Stimulated activated CD4-positive, alpha-beta T cell treated with anti-CD3 and anti-CD28 coated beads, Interleukin-4, amount 100 ng/mL, for 24 hours (primary cell): ENCODE data around the gene NDUFB11.
"Not testable (repeated sequence)": the region's sequence is repeated elsewhere in the genome, so short reads cannot be mapped to it uniquely, and the experiment has no call there.

Source experiments
- DNase-seq: peaks from one replicate; pipeline ENCODE4 v3.0.0-alpha.2; 2020

Gene NDUFB11

GRCh38 chrX:47145395-47146120 is 1.1 kb upstream of the NDUFB11 start:
- DNase-seq, result no peak

GRCh38 chrX:47143894-47144625 is 442 bp downstream of the NDUFB11 start:
- DNase-seq, result no peak

- DNase-seq, result no peak
Measured at GRCh38 chrX:47138171-47138570, 6.3 kb downstream of the NDUFB11 start.

- not testable (repeated sequence) for DNase-seq
Measured at GRCh38 chrX:47135650-47136049, 8.9 kb downstream of the NDUFB11 start.

- DNase-seq, result no peak
Measured at GRCh38 chrX:47133493-47133892, 11.0 kb downstream of the NDUFB11 start.

GRCh38 chrX:47129899-47130358 is 14.6 kb downstream of the NDUFB11 start:
- DNase-seq, result no peak

- peak; percentile 90 for DNase-seq
Measured at GRCh38 chrX:47129157-47129898, 15.2 kb downstream of the NDUFB11 start.

GRCh38 chrX:47124466-47124865 is 20.0 kb downstream of the NDUFB11 start:
- DNase-seq, result not testable (repeated sequence)

- not testable (repeated sequence) for DNase-seq
Measured at GRCh38 chrX:47116551-47117110, 27.9 kb downstream of the NDUFB11 start.

- DNase-seq, result no peak
Measured at GRCh38 chrX:47112316-47112954, 32.1 kb downstream of the NDUFB11 start.

- not testable (repeated sequence) for DNase-seq
Measured at GRCh38 chrX:47110936-47111615, 33.4 kb downstream of the NDUFB11 start.

- no peak for DNase-seq
Measured at GRCh38 chrX:47101206-47101605, 43.3 kb downstream of the NDUFB11 start.

GRCh38 chrX:47098338-47099094 is 46.0 kb downstream of the NDUFB11 start:
- DNase-seq, result no peak

GRCh38 chrX:47097018-47097417 is 47.5 kb downstream of the NDUFB11 start:
- DNase-seq, result no peak

- DNase-seq, result no peak
Measured at GRCh38 chrX:47093860-47094259, 50.6 kb downstream of the NDUFB11 start.

GRCh38 chrX:47093248-47093647 is 51.3 kb downstream of the NDUFB11 start:
- peak; percentile 6 for DNase-seq
